H9 (cell line): ENCODE results near the gene CPE. TPM values are rescaled to one million over a fixed set of nuclear protein-coding genes. Genes with fewer than 3 reads are reported as not detected.

Source experiments
- DNase-seq: peaks from one replicate; pipeline ENCODE4 v3.0.0-alpha.2; 2017
- H2AFZ ChIP-seq: one replicate; pipeline ENCODE4 v1.6.1; 2013; ENCODE audit warnings: mild to moderate bottlenecking, low read length, control low read depth, moderate library complexity
- H2AK5ac ChIP-seq: 2 replicates; pipeline ENCODE4 v1.6.1; 2013; ENCODE audit warnings: low read length, control low read depth, mixed read lengths; ENCODE audit not compliant: insufficient read length
- H2BK120ac ChIP-seq: one replicate; pipeline ENCODE4 v1.6.1; 2013; ENCODE audit warnings: low read depth, mild to moderate bottlenecking, low read length, control low read depth, inconsistent platforms; ENCODE audit not compliant: poor library complexity, severe bottlenecking
- H2BK12ac ChIP-seq: 2 replicates; pipeline ENCODE4 v1.6.1; 2013; ENCODE audit warnings: low read length, control low read depth, mixed read lengths, low read depth; ENCODE audit not compliant: insufficient read length
- H2BK15ac ChIP-seq: 2 replicates; pipeline ENCODE4 v1.6.1; 2013; ENCODE audit warnings: low read depth, low read length, control low read depth
- H2BK20ac ChIP-seq: one replicate; pipeline ENCODE4 v1.6.1; 2013; ENCODE audit warnings: low read depth, mild to moderate bottlenecking, low read length, control low read depth, inconsistent platforms; ENCODE audit not compliant: poor library complexity, severe bottlenecking
- H2BK5ac ChIP-seq: 2 replicates; pipeline ENCODE4 v1.6.1; 2013; ENCODE audit warnings: low read length, control low read depth, mixed read lengths; ENCODE audit not compliant: insufficient read length
- H3K14ac ChIP-seq: 2 replicates; pipeline ENCODE4 v1.6.1; 2013; ENCODE audit warnings: low read length, control low read depth; ENCODE audit not compliant: insufficient read depth
- H3K18ac ChIP-seq: 2 replicates; pipeline ENCODE4 v1.6.1; 2013; ENCODE audit warnings: low read depth, mild to moderate bottlenecking, mixed read lengths, low read length, control low read depth; ENCODE audit not compliant: insufficient read length
- H3K23ac ChIP-seq: 2 replicates; pipeline ENCODE4 v1.6.1; 2013; ENCODE audit warnings: low read length, control low read depth, mixed read lengths, low read depth; ENCODE audit not compliant: insufficient read length
- H3K23me2 ChIP-seq: 2 replicates; pipeline ENCODE4 v1.6.1; 2013; ENCODE audit warnings: low read depth, mild to moderate bottlenecking, mixed read lengths, low read length, control low read depth; ENCODE audit not compliant: insufficient read length, poor library complexity, severe bottlenecking
- H3K27ac ChIP-seq: 2 replicates; pipeline ENCODE4 v1.5.1; 2013; ENCODE audit warnings: low read length, control low read depth, mixed read lengths, low read depth; ENCODE audit not compliant: insufficient read length
- H3K27me3 ChIP-seq: 2 replicates; pipeline ENCODE4 v1.6.1; 2013; ENCODE audit warnings: low read length, control low read depth, inconsistent platforms; ENCODE audit not compliant: insufficient read depth
- H3K4ac ChIP-seq: 2 replicates; pipeline ENCODE4 v1.6.1; 2013; ENCODE audit warnings: low read depth, mild to moderate bottlenecking, control low read depth, inconsistent platforms, low read length, moderate library complexity
- H3K4me1 ChIP-seq: 2 replicates; pipeline ENCODE4 v1.6.1; 2013; ENCODE audit warnings: low read length, control low read depth, inconsistent platforms; ENCODE audit not compliant: insufficient read depth
- H3K4me2 ChIP-seq: 2 replicates; pipeline ENCODE4 v1.6.1; 2013; ENCODE audit warnings: low read length, control low read depth, mixed read lengths; ENCODE audit not compliant: insufficient read length, insufficient read depth
- H3K56ac ChIP-seq: 2 replicates; pipeline ENCODE4 v1.6.1; 2013; ENCODE audit warnings: low read depth, mild to moderate bottlenecking, mixed read lengths, low read length, control low read depth; ENCODE audit not compliant: insufficient read length
- H3K79me1 ChIP-seq: 2 replicates; pipeline ENCODE4 v1.6.1; 2013; ENCODE audit warnings: low read depth, mild to moderate bottlenecking, moderate library complexity, low read length, control low read depth, inconsistent platforms; ENCODE audit not compliant: insufficient read depth, poor library complexity, severe bottlenecking
- H3K79me2 ChIP-seq: 2 replicates; pipeline ENCODE4 v1.6.1; 2013; ENCODE audit warnings: low read length, control low read depth, inconsistent platforms; ENCODE audit not compliant: insufficient read depth
- H3K9ac ChIP-seq: 2 replicates; pipeline ENCODE4 v1.6.1; 2013; ENCODE audit warnings: low read length, control low read depth, mixed read lengths; ENCODE audit not compliant: insufficient read length; ENCODE audit errors: extremely low read depth
- H3K9me3 ChIP-seq: one replicate; pipeline ENCODE4 v1.6.1; 2013; ENCODE audit warnings: low read depth, low read length, inconsistent platforms; ENCODE audit not compliant: control insufficient read depth
- H3T11ph ChIP-seq: one replicate; pipeline ENCODE4 v1.6.1; 2013; ENCODE audit warnings: mild to moderate bottlenecking, low read length, control low read depth, inconsistent platforms
- H4K20me1 ChIP-seq: one replicate; pipeline ENCODE4 v1.6.1; 2013; ENCODE audit not compliant: control insufficient read depth, insufficient read length, insufficient read depth
- H4K5ac ChIP-seq: 2 replicates; pipeline ENCODE4 v1.6.1; 2013; ENCODE audit warnings: low read depth, mild to moderate bottlenecking, mixed read lengths, low read length, control low read depth; ENCODE audit not compliant: insufficient read length
- H4K8ac ChIP-seq: replicated peaks from 2 replicates; pipeline ENCODE4 v1.6.1; 2013; ENCODE audit warnings: low read length, control low read depth, mixed read lengths, low read depth; ENCODE audit not compliant: insufficient read length
- H4K91ac ChIP-seq: 2 replicates; pipeline ENCODE4 v1.6.1; 2013; ENCODE audit warnings: low read depth, mild to moderate bottlenecking, moderate library complexity, mixed read lengths, low read length, control low read depth; ENCODE audit not compliant: insufficient read length
- H3K27ac Mint-ChIP-seq, 3 experiments: 2 replicates in 2 of 3; 3 replicates in 1 of 3; pipeline ENCODE4 v1.8.0; 2020 to 2021; ENCODE audit warnings: mixed read lengths in 3 of 3, mild to moderate bottlenecking in 1 of 3, moderate library complexity in 1 of 3
- H3K27me3 Mint-ChIP-seq: 2 replicates; pipeline ENCODE4 v1.8.0; 2021; ENCODE audit warnings: low read depth, mild to moderate bottlenecking, moderate library complexity, mixed read lengths
- H3K36me3 Mint-ChIP-seq, 3 experiments: 2 replicates in 2 of 3; 3 replicates in 1 of 3; pipeline ENCODE4 v1.8.0; 2020 to 2021; ENCODE audit warnings: low read depth in 3 of 3, mixed read lengths in 3 of 3; ENCODE audit not compliant: insufficient read depth in 1 of 3
- H3K4me1 Mint-ChIP-seq, 2 experiments: 2 replicates each; pipeline ENCODE4 v1.8.0; 2020; ENCODE audit warnings: mixed read lengths in 2 of 2
- H3K4me3 Mint-ChIP-seq, 2 experiments: 2 replicates in 1 of 2; 3 replicates in 1 of 2; pipeline ENCODE4 v1.8.0; 2020 to 2021; ENCODE audit warnings: mild to moderate bottlenecking in 2 of 2, mixed read lengths in 2 of 2, moderate library complexity in 1 of 2
- H3K9me3 Mint-ChIP-seq, 2 experiments: 2 replicates in 1 of 2; 3 replicates in 1 of 2; pipeline ENCODE4 v1.8.0; 2020; ENCODE audit warnings: mild to moderate bottlenecking in 2 of 2, mixed read lengths in 2 of 2, moderate library complexity in 1 of 2
- CTCF ChIP-seq: fragments of 200-600 bp; sonication (generic); conservative IDR thresholded peaks from 3 replicates; pipeline ENCODE4 v1.8.0; 2021; ENCODE audit warnings: antibody characterized with exemption, mild to moderate bottlenecking
- WGBS: extraction: QIAGEN DNeasy Blood & Tissue Kit; methylation state at CpG from one replicate; pipeline ENCODE4 v1.1.7; 2013; ENCODE audit warnings: missing lambda C conversion rate, low lambda C conversion rate, mixed read lengths; ENCODE audit not compliant: insufficient read length; ENCODE audit errors: extremely low coverage; 5-methylcytosine and 5-hydroxymethylcytosine counted together
- total RNA-seq: library from RNA; stranded (reverse); gene quantifications from 2 replicates; pipeline ENCODE4 v1.2.1, GENCODE V29; 2021

Gene CPE
- total RNA-seq, 1 experiment from 2014 or later = 10.0 TPM

- no peaks in the 10 kb centered on the region for H3K23me2 ChIP-seq
- no peak overlapping the region for H3K18ac ChIP-seq
- no peaks in the 10 kb centered on the region for H3K79me2 ChIP-seq
- no peak overlapping the region for H2BK120ac ChIP-seq
- H2AK5ac ChIP-seq = no peak overlapping the region
- H3K27ac ChIP-seq = no peak overlapping the region
- no peak overlapping the region for H2AFZ ChIP-seq
- Mint-ChIP-seq H3K4me3 (no peak overlapping the region), H3K9me3 (no peaks in the 10 kb centered on the region; a peak in 1 of 5 replicates), H3K27me3 (no peaks in the 10 kb centered on the region), H3K36me3 (no peaks in the 10 kb centered on the region), H3K27ac (no peak overlapping the region), H3K4me1 (peaks cover 8 to 12% of the 10 kb centered on the region in 2 experiments)
- no peaks in the 10 kb centered on the region for H4K20me1 ChIP-seq
- no peak for TF ChIP-seq CTCF
- H3T11ph ChIP-seq = no peak overlapping the region
- H2BK12ac ChIP-seq = no peak overlapping the region
- no peak overlapping the region for H3K4me2 ChIP-seq
- no peak overlapping the region for H3K4ac ChIP-seq
- no peak overlapping the region for H3K9ac ChIP-seq
- no peak overlapping the region for H2BK5ac ChIP-seq
- no peak overlapping the region for H4K5ac ChIP-seq
- WGBS = no CpG with 5 or more reads among the region's 2 CpGs
- H4K8ac ChIP-seq = no peak overlapping the region
- H3K56ac ChIP-seq = no peak overlapping the region
- no peak overlapping the region for H3K14ac ChIP-seq
- no peak overlapping the region for H3K23ac ChIP-seq
- H4K91ac ChIP-seq = no peak overlapping the region
- no peaks in the 10 kb centered on the region; the same call in 1 of the 2 replicates for H3K4me1 ChIP-seq
- no peak overlapping the region for H2BK20ac ChIP-seq
- H3K9me3 ChIP-seq = no peaks in the 10 kb centered on the region
- DNase-seq = no peak
- H2BK15ac ChIP-seq = no peak overlapping the region
- no peaks in the 10 kb centered on the region for H3K27me3 ChIP-seq
- H3K79me1 ChIP-seq = no peaks in the 10 kb centered on the region
Observed at GRCh38 chr4:165454426-165454825, 75.6 kb downstream of the CPE start.
